Peyer's patch (tissue), 4 donors: ENCODE data around the gene FRMPD2.

ENCODE experiments used
- POLR2A ChIP-seq, 2 donors: fragments of 450-650 bp; IDR thresholded peaks; one replicate each; pipeline ENCODE4 v1.5.1; 2017; ENCODE audit warnings: antibody characterized with exemption in 2 of 2, mild to moderate bottlenecking in 2 of 2, moderate library complexity in 2 of 2
- TF ChIP-seq, protein P1 (sequence below), 6 experiments: fragments of 450-650 bp in 4 of 6; fragments of 200-600 bp in 2 of 6; sonication (generic) in 1 of 6; IDR thresholded peaks; one replicate each; pipeline ENCODE4 v1.5.1; 2017 to 2019; ENCODE audit warnings: antibody characterized with exemption in 6 of 6, mild to moderate bottlenecking in 3 of 6, moderate library complexity in 1 of 6

DNA sequence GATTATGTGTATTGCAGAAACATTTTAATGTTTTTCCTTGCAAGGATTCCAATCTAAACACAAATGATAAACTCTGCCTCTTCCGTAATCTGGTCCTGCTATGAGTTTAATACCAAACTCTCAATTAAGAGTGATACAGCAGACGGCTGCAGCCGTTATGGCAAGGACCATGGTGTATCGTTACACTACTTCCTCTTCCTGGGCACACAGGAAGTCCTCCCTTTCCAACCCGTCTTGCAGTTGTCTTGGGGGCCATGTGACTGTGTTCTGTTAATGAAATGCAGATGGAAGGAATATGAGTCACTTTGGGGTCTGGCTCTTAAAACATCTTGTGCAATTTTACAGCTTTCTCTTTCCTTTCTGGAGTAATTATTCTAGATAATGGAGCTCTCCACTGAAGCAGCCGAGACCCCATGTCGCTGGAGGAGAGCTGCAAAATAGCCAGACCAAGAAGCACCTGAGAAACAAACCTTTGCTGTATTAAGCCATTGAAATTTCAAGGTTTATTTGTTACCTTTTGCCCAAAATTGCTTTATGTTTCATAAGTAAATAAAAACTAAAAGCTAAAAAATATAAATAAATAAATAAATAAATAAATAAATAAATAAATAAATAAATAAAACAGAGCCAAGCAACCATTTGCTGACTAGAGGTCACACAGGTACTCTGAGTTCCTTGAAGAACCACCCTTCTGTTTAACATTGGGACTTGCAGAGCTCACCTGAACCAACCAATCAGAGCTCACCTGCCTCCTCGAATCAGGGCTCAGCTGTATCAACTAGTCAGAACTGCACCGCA is 74.7 kb downstream of the FRMPD2 start:
- TF ChIP-seq, protein P1, sequence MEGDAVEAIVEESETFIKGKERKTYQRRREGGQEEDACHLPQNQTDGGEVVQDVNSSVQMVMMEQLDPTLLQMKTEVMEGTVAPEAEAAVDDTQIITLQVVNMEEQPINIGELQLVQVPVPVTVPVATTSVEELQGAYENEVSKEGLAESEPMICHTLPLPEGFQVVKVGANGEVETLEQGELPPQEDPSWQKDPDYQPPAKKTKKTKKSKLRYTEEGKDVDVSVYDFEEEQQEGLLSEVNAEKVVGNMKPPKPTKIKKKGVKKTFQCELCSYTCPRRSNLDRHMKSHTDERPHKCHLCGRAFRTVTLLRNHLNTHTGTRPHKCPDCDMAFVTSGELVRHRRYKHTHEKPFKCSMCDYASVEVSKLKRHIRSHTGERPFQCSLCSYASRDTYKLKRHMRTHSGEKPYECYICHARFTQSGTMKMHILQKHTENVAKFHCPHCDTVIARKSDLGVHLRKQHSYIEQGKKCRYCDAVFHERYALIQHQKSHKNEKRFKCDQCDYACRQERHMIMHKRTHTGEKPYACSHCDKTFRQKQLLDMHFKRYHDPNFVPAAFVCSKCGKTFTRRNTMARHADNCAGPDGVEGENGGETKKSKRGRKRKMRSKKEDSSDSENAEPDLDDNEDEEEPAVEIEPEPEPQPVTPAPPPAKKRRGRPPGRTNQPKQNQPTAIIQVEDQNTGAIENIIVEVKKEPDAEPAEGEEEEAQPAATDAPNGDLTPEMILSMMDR (IDR thresholded peaks at IDR 0.05), result no peak
- TF ChIP-seq POLR2A (IDR thresholded peaks at IDR 0.05), result no peak
